ENCODE measurements around the gene TCEA2.

TCEA2 gene

GRCh38 chr20:64099086-64099786 lies 36.2 kb downstream of the TCEA2 start:
- H3K4me1 ChIP-seq (ENCODE audit: insufficient read depth, low read length) = no peaks in the 10 kb centered on the region
- peaks cover 40% of the 10 kb centered on the region for H3K27me3 ChIP-seq (ENCODE audit: insufficient read depth, low read length)

GRCh38 chr20:64099880-64100565 lies 37.0 kb downstream of the TCEA2 start:
- no peak overlapping the region for H3K4me3 ChIP-seq (ENCODE audit: low read length)
- no peak overlapping the region for H2AFZ ChIP-seq (ENCODE audit: low read depth, low read length)
- no peaks in the 10 kb centered on the region for H3K36me3 ChIP-seq (ENCODE audit: insufficient read depth, low read length)
- no peaks in the 10 kb centered on the region for H3K9me3 ChIP-seq (ENCODE audit: low read length)
- peaks cover 40% of the 10 kb centered on the region for H3K27me3 ChIP-seq (ENCODE audit: insufficient read depth, low read length)
- H3K4me1 ChIP-seq (ENCODE audit: insufficient read depth, low read length) = no peaks in the 10 kb centered on the region

More at GRCh38 chr20:64099086-64099786, 36.2 kb downstream of the TCEA2 start:
- H3K4me3 ChIP-seq (ENCODE audit: low read length) = no peak overlapping the region
- H2AFZ ChIP-seq (ENCODE audit: low read depth, low read length) = no peak overlapping the region
- H3K9me3 ChIP-seq (ENCODE audit: low read length) = no peaks in the 10 kb centered on the region
- H3K36me3 ChIP-seq (ENCODE audit: insufficient read depth, low read length) = no peaks in the 10 kb centered on the region

- no peak overlapping the region for H2AFZ ChIP-seq (ENCODE audit: low read depth, low read length)
- no peak overlapping the region for H3K4me3 ChIP-seq (ENCODE audit: low read length)
- peaks cover 40% of the 10 kb centered on the region for H3K27me3 ChIP-seq (ENCODE audit: insufficient read depth, low read length)
- H3K36me3 ChIP-seq (ENCODE audit: insufficient read depth, low read length) = no peaks in the 10 kb centered on the region
- no peaks in the 10 kb centered on the region for H3K9me3 ChIP-seq (ENCODE audit: low read length)
- H3K4me1 ChIP-seq (ENCODE audit: insufficient read depth, low read length) = no peaks in the 10 kb centered on the region
These were observed 37.5 kb downstream of the TCEA2 start for GRCh38 chr20:64100566-64100888.

DNA sequence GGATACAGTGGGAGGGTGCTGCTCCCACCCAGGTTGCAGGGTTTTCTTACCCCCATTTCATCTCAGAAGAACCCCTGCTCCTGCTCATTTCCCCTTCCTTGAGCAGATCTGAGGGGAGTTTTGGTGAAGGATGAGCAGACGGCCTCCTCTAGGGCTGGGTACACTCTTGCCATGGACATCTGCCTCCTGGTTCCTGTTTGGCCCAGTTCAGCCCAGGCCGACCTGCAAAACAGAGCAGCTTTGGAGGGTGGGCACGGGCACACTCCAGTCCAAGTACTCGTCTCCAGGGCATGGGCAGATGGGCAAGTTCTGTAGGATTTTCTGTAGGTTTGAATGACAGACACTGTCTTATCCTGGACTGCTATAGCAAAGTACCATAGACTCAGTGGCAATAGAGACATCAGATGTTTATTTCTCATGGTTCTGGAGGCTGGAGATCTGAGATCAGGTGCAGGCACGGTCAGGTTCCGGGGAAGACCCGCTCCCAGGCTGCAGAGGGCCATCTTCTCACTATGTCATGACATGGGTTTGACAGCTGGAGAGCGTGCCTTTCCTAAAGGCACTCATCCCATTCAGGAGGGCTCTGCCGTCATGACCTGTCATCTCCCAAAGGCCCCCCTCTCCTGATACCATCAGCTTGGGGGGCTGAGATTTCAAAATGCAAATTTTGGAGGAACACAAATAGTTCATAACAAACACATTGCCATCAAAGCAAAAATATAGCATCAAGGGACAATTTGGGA lies 38.1 kb downstream of the TCEA2 start:
- no peak overlapping the region for H2AFZ ChIP-seq (ENCODE audit: low read depth, low read length)
- H3K4me3 ChIP-seq (ENCODE audit: low read length) = no peak overlapping the region
- H3K9me3 ChIP-seq (ENCODE audit: low read length) = no peaks in the 10 kb centered on the region
- no peaks in the 10 kb centered on the region for H3K36me3 ChIP-seq (ENCODE audit: insufficient read depth, low read length)
- no peaks in the 10 kb centered on the region for H3K4me1 ChIP-seq (ENCODE audit: insufficient read depth, low read length)
- peaks cover 40% of the 10 kb centered on the region for H3K27me3 ChIP-seq (ENCODE audit: insufficient read depth, low read length)

GRCh38 chr20:64101731-64102621 lies 39.0 kb downstream of the TCEA2 start:
- Histone ChIP-seq H3K4me1 (ENCODE audit: insufficient read depth, low read length) (no peaks in the 10 kb centered on the region), H2AFZ (ENCODE audit: low read depth, low read length) (no peak overlapping the region), H3K27me3 (ENCODE audit: insufficient read depth, low read length) (peaks cover 41% of the 10 kb centered on the region), H3K4me3 (ENCODE audit: low read length) (no peak overlapping the region), H3K36me3 (ENCODE audit: insufficient read depth, low read length) (no peaks in the 10 kb centered on the region), H3K9me3 (ENCODE audit: low read length) (no peaks in the 10 kb centered on the region)

- no peak overlapping the region for H2AFZ ChIP-seq (ENCODE audit: low read depth, low read length)
- peaks cover 48% of the 10 kb centered on the region for H3K27me3 ChIP-seq (ENCODE audit: insufficient read depth, low read length)
- no peaks in the 10 kb centered on the region for H3K36me3 ChIP-seq (ENCODE audit: insufficient read depth, low read length)
- no peaks in the 10 kb centered on the region for H3K9me3 ChIP-seq (ENCODE audit: low read length)
- H3K4me3 ChIP-seq (ENCODE audit: low read length) = no peak overlapping the region
- H3K4me1 ChIP-seq (ENCODE audit: insufficient read depth, low read length) = no peaks in the 10 kb centered on the region
These were observed 39.8 kb downstream of the TCEA2 start for GRCh38 chr20:64102647-64103354.

DNA sequence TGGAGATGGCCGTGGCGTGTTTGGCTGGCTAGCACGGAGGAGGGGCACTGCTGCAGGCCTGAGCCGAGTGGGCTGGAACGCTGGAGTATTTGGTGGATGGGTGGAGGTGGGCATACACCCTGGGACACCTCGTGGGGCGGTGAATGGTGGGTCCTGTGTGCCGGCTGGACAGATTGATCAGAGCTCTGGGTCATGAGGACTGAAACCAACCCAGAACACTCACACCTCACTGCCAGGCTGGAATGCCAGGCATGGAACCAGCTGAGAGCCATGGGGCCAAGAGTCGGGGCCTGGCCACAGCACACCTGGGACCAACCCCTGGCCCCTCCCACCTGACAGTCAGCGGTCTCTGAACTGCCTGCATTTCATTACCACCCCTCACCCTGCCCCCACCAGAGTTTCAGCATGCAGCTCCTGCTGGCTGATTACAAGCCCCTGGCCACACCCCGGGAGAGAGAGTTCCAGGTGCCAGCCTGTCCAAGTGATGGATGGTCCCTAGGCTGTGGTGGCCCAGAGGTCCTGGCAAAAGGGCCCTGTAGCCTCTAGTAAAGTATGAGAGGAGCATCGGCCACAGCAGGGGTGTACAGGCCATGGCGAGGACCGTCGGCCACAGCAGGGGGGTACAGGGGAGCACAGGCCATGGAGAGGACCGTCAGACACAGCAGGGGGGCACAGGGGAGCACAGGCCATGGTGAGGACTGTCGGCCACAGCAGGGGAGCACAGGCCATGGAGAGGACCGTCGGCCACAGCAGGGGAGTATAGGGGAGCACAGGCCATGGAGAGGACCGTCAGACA lies 41.1 kb downstream of the TCEA2 start:
- Histone ChIP-seq H3K36me3 (ENCODE audit: insufficient read depth, low read length) (no peaks in the 10 kb centered on the region), H3K4me1 (ENCODE audit: insufficient read depth, low read length) (no peaks in the 10 kb centered on the region), H3K27me3 (ENCODE audit: insufficient read depth, low read length) (peaks cover 57% of the 10 kb centered on the region), H3K9me3 (ENCODE audit: low read length) (no peaks in the 10 kb centered on the region), H2AFZ (ENCODE audit: low read depth, low read length) (no peak overlapping the region), H3K4me3 (ENCODE audit: low read length) (no peak overlapping the region)

- Histone ChIP-seq H2AFZ (ENCODE audit: low read depth, low read length) (no peak overlapping the region), H3K4me1 (ENCODE audit: insufficient read depth, low read length) (no peaks in the 10 kb centered on the region), H3K36me3 (ENCODE audit: insufficient read depth, low read length) (no peaks in the 10 kb centered on the region), H3K4me3 (ENCODE audit: low read length) (no peak overlapping the region), H3K27me3 (ENCODE audit: insufficient read depth, low read length) (peaks cover 56% of the 10 kb centered on the region), H3K9me3 (ENCODE audit: low read length) (no peaks in the 10 kb centered on the region)
These were observed 41.9 kb downstream of the TCEA2 start for GRCh38 chr20:64104667-64105451.

- no peaks in the 10 kb centered on the region for H3K36me3 ChIP-seq (ENCODE audit: insufficient read depth, low read length)
- H3K27me3 ChIP-seq (ENCODE audit: insufficient read depth, low read length) = peaks cover 51% of the 10 kb centered on the region
- no peaks in the 10 kb centered on the region for H3K4me1 ChIP-seq (ENCODE audit: insufficient read depth, low read length)
- H3K9me3 ChIP-seq (ENCODE audit: low read length) = no peaks in the 10 kb centered on the region
- no peak overlapping the region for H2AFZ ChIP-seq (ENCODE audit: low read depth, low read length)
- H3K4me3 ChIP-seq (ENCODE audit: low read length) = no peak overlapping the region
These were observed 42.9 kb downstream of the TCEA2 start for GRCh38 chr20:64105846-64106434.

DNA sequence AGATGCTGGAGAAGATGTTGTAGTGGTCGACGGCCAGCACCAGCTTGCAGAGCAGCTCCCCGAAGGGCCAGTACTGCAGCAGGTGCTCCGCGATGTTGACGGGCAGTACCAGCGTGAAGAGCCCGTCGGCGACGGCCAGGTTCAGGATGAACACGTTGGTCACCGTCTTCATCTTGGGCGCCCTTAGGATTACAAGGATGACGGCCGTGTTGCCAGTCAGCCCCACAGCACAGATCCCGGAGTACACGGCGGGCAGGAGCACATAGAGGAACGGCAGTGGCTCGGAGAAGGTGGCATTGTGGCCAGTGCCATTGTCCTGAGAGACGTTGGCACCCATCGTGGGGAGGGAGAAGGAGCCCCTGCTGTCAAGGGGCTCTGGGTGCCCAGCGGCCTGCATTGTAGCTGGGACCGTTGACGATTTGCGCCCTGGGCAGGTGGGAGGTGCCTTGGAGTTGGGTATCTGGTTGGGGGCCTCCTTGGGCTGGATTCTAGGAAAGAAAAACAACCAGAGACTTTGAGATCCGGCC lies 43.5 kb downstream of the TCEA2 start:
- Histone ChIP-seq H3K9me3 (ENCODE audit: low read length) (no peaks in the 10 kb centered on the region), H3K4me3 (ENCODE audit: low read length) (no peak overlapping the region), H3K36me3 (ENCODE audit: insufficient read depth, low read length) (no peaks in the 10 kb centered on the region), H3K4me1 (ENCODE audit: insufficient read depth, low read length) (no peaks in the 10 kb centered on the region), H2AFZ (ENCODE audit: low read depth, low read length) (no peak overlapping the region), H3K27me3 (ENCODE audit: insufficient read depth, low read length) (peaks cover 45% of the 10 kb centered on the region)
